ENCODE data around the gene REXO4.
"Not testable (repeated sequence)": the region's sequence is repeated elsewhere in the genome, so short reads cannot be mapped to it uniquely, and the experiment has no call there.

Gene REXO4

GRCh38 chr9:133389025-133389557 is 28.7 kb downstream of the REXO4 start:
- DNase-seq (ENCODE audit: low read depth): no peak

DNA sequence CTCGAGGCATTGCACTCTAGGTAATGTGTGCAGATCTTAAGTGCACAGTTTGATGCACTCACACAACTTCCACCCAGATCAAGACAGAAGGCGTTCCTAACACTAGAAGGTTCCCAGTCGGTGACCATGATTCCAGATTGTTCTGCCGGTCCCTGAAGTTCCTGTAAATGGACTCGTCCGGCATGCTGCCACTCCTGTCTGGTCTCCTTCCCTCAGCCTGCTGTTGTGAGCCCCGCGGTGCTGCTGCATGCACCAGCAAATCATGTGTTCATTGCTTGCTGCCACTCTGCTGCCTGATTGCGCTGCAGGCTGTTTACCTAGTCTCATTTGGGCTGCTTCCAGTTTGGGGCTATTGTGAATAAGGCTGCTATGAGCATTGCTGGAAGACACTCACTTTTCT is 30.1 kb downstream of the REXO4 start:
- no peak for DNase-seq (ENCODE audit: low read depth)

- no peak for DNase-seq (ENCODE audit: low read depth)
Observed at GRCh38 chr9:133386338-133386737, 31.5 kb downstream of the REXO4 start.

DNA sequence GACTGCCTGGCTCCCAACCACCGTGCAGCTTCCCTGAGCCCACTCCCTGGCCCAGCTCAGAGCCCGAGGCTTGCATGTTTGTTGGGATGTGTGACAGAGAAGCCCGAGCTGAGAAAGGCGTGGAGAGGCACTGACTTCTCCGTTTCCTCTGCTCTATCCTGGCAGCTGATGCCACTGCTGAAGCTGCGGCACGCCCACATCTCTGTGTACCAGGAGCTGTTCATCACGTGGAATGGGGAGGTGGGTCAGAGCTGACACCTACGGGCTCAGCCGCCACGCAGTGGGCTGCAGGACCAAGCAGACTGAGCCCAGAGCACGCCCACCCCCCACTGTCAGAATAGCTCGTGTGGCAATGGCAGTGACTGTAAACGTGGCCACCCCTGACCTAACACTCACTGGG is 32.4 kb downstream of the REXO4 start:
- DNase-seq (ENCODE audit: low read depth): no peak

DNA sequence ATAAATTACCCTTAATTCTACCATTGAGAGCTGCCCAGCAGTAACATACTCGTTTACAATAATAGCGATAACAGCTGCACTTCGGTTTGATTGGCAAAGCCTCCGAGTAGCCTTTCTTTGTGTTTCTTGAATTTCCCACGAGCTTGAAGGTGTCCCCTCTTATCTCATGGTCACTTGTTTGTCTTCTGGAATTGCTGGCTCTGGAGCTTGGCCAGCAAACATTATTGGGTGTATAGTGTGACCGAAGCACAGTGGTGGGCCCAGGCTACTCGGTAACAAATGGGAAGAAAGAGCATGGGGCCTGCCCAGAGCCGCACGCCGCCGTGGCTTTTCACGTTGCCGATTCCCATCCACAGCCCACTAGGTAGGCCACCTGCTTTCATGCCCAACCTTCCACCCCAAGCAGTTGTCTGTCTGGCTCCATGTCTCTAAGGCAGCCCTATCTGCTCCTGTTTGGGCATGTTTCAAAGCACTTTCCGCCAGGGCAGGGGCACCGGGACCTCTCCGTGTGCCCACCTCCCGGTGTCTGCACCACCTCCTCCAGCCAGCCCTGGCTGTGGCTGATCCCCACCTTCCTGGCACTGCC is 33.0 kb downstream of the REXO4 start:
- no peak for DNase-seq (ENCODE audit: low read depth)

GRCh38 chr9:133383438-133383837 is 34.4 kb downstream of the REXO4 start:
- DNase-seq (ENCODE audit: low read depth): no peak

- no peak for DNase-seq (ENCODE audit: low read depth)
Observed at GRCh38 chr9:133382507-133383141, 35.2 kb downstream of the REXO4 start.

GRCh38 chr9:133380734-133381133 is 37.1 kb downstream of the REXO4 start:
- DNase-seq (ENCODE audit: low read depth): no peak

- DNase-seq (ENCODE audit: low read depth): no peak
Observed at GRCh38 chr9:133379153-133380086, 38.4 kb downstream of the REXO4 start.

- no peak for DNase-seq (ENCODE audit: low read depth)
Observed at GRCh38 chr9:133378408-133378962, 39.3 kb downstream of the REXO4 start.

DNA sequence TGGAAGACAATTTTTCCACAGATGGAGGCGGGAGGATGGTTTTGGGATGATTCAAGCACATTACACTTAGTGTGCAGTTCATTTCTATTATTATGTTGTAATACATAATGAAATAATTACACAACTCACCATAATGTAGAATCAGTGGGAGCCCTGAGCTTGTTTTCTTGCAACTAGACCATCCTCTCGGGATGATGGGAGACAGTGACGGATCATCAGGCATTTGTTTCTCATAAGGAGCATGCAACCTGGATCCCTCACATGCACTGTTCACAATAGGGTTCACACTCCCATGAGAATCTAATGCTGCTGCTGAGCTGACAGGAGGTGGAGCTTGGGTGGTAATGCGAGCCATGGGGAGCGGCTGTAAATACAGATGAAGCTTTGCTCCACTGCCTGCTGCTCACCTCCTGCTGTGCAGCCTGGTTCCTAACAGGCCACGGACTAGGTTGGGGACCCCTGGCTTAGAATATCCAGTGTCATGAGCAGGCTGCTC is 40.0 kb downstream of the REXO4 start:
- DNase-seq (ENCODE audit: low read depth): peak; percentile 81

DNA sequence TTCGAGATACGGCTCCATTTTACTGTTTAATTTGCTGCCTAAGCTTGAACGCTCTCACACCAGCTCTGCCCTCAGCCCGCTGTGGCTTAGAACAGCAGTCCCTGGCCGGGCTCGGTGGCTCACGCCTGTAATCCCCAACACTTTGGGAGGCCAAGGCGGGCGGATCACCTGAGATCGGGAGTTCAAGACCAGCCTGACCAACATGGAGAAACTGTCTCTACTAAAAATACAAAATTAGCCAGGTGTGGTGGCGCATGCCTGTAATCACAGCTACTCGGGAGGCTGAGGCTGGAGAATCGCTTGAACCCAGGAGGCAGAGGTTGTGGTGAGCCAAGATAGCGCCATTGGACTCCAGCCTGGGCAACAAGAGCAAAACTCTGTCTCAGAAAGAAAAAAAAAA is 40.5 kb downstream of the REXO4 start:
- DNase-seq (ENCODE audit: low read depth): not testable (repeated sequence)

DNA sequence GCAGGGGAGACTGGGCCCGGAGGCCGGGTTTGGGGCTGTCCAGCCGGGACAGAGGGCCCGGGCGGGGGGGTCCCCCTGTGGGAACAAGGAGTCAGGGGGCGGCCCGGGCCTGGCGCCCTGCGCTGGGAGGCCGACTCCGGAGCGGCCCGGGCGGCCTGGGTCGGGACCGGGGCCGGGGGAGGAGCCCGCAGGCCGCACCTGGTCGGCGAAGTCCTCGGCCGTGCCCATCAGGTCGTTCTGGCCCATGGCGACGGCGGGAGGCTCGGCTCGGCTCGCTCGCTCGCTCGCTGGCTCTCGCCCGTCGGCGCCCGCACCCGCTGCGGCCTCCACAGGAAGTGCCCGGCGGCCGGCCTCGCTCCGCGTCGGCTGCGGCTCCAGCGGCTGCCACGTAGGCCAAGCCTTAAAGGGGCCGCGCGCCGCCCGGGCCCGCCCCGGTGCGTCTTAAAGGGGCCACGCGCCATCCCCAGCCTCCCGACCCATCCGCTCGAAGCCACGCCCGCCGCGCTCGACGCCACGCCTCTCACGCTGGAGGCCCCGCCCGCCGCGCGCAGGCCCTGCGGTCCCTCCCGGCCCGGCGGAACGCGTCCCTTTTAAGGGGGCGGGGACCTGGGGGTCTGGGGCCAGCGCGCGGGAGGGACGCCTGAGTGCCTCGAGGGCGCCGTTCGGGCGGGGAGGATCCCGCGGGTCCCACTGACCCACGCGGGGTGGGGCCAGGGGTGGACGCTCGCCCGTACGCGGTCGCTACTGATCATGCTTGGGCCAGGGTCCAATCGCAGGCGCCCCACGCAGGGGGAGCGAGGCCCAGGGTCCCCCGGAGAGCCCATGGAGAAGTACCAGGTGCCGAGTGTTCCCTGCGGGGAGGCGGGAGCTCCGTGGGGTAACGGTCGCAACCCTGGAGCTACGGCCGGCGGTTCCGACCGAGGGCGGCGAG is 41.8 kb downstream of the REXO4 start, which contains the start of the genes STKLD1 and SURF4:
Gene STKLD1, plus strand, starts transcription at position 643 of the 931 bp plus-strand sequence. Its CDS starts 108 bp downstream, at position 751.
Gene SURF4, minus strand, starts transcription at position 337 of the 931 bp plus-strand sequence. Its CDS starts 91 bp downstream, at position 246.
- peak; percentile 94 for DNase-seq (ENCODE audit: low read depth)

DNA sequence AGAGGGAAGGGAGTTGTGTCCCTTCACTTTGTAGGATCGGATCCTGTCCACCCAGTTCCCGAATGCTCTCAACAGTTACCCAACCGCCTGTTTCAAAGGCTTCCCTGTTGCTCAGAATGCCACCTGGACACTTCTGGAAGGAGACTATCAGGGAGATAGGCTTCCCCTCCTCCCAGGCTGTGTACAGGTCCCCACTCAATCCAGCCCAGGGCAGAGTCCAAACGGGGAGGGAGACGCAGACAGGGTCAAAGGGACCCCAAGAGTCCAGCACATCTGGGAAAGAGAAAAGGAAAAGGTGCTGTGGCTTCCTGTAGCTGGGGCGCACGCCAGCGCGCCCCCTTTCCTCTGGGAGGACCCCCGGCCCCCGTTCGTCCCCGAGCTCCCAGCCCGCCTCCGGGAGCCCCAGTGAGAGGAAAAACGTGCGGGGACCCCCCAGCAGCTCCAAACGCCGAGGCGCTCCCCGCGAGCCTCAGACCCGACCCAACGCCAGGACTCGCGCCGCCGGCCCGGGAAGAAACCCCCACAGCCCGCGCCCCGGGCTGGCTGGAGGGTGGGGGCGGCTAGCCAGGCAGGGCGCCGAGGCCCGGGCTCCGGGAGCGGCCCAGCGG is 42.6 kb downstream of the REXO4 start:
- peak; percentile 51 for DNase-seq (ENCODE audit: low read depth)

DNA sequence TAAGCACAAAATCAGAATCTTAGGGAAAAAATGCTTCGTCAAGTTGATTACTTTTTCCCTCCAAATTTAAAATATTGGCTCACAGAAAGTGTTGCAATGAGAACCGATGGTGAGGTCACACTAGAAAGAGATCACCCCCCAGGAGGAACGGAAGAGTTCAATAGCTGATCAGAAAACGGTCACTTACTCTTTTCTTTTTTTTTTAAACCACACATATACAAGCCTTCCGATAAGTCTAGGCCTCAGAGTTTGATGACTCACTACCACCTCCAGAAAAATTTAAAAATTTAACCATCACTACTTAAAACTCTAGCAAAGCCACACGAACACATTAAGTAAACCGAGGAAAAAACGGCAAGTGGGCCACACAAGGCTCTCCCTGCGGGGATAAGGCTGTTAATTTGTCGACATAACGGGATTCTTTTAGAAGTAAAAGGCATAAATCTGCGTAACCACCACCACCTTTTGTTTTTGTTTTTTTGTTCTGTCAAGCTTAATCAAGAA is 43.1 kb downstream of the REXO4 start:
- DNase-seq (ENCODE audit: low read depth): peak; percentile 58

DNA sequence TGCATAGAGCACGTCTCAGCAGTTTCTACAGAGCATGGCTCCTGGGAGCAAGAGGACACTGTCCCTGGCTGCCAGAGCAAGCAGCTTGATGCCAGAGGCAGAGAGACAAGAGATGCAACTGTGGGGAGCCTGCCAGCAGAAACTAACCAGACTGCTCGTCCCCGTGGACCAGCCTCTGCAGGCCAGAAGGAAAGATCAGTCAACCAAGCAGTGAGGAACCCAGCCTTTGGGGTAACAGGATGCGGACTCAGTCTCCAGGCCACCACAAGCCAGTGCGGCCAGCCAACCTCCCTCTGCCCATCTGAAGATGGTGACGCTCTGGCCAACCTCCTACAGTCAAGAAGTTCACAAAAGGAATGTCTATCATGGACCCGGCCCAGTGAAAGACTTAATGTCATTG is 45.7 kb downstream of the REXO4 start:
- no peak for DNase-seq (ENCODE audit: low read depth)

DNA sequence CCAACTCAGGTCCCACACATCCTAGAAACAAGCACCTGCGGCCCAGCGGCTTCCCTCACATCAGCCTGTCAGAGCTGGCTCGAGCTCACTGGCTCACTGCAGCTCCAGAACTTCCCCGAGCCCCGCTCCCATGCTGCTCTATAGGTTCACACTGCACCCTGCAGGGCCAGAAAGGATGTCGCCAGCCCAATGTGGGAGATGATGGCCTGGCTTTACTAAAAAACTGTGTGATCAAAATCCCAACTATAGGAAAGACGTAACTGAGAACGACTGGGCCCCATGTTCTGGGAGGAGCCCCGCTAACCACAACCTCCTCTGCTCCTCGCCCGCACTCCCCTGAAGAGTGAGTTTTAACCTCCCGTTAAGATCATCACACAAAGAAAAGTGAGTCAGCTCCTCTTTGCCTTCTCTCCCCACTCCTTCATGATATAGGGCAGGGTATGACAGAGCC is 46.5 kb downstream of the REXO4 start:
- peak; percentile 77 for DNase-seq (ENCODE audit: low read depth)

- DNase-seq (ENCODE audit: low read depth): no peak
Observed at GRCh38 chr9:133370685-133371084, 47.1 kb downstream of the REXO4 start.

- no peak for DNase-seq (ENCODE audit: low read depth)
Observed at GRCh38 chr9:133369933-133370332, 47.9 kb downstream of the REXO4 start.

- no peak for DNase-seq (ENCODE audit: low read depth)
Observed at GRCh38 chr9:133369422-133369821, 48.4 kb downstream of the REXO4 start.

All from amniotic epithelial cell (primary cell).